ENCODE data around the gene PYGB. TPM values are rescaled to one million over a fixed set of nuclear protein-coding genes. Genes with fewer than 3 reads are reported as not detected.
A peak's percentile ranks its signal among the peaks of the same experiment; 100 is the strongest.
"Not testable (repeated sequence)": the region's sequence is repeated elsewhere in the genome, so short reads cannot be mapped to it uniquely, and the experiment has no call there.

PYGB gene
- total RNA-seq, 1 donor: 203 TPM

DNA sequence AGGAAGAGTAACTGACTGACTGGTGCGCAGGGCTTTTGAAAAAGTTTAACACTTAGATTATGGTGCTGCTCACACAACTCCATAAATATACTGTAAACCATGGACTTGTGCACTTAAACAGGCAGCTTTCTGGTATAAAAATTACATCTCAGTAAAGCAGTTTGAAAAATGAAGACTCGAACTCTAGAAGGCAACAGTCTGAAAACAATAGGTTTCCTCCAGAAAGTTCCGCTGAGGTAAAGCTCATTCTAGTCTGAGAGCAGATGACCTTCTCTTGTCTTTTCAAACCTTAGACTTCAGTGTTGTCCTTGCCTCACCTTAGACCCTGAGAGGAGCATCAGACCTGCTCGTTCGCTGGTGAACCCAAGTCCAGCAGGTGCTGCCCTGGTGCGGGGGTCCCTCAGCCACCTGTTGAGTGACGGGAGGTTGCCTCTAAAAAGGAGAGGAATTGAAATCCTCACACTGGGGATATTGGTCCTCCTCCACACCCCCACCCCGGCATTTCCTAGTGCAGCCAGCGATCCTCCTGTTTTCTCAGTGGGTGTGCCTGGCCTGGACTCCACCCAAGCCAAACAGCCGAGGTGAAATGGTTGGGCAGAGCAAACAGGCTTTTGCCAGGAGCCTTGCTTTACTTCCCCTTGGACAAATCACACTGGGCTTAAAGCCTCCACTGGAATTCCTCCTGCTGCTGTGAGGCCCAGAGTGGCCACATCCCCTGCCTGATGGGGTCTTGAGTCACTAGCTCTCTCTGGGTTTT, 14.7 kb upstream of the PYGB start:
- no peak for TF ChIP-seq CTCF (IDR thresholded peaks at IDR 0.05; ENCODE audit: insufficient read depth, low read length)
- DNase-seq (ENCODE audit: low read depth): peak; percentile 92
- no peak overlapping the region for H3K4me3 ChIP-seq (ENCODE audit: low read depth, low read length)

DNA sequence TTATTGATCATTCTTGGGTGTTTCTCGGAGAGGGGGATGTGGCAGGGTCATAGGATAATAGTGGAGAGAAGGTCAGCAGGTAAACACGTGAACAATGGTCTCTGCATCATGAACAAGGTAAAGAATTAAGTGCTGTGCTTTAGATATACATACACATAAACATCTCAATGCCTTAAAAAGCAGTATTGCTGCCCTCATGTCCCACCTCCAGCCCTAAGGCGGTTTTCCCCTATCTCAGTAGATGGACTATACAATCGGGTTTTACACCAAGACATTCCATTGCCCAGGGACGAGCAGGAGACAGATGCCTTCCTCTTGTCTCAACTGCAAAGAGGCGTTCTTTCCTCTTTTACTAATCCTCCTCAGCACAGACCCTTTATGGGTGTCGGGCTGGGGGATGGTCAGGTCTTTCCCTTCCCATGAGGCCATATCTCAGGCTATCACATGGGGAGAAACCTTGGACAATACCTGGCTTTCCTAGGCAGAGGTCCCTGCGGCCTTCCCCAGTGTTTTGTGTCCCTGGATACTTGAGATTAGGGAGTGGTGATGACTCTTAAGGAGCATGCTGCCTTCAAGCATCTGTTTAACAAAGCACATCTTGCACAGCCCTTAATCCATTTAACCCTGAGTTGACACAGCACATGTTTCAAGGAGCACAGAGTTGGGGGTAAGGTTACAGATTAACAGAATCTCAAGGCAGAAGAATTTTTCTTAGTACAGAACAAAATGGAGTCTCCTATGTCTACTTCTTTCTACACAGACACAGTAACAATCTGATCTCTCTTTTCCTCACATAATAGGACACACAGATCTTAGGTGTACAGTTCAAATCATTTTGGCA, 13.7 kb upstream of the PYGB start:
- not testable (repeated sequence) for DNase-seq (ENCODE audit: low read depth)

DNA sequence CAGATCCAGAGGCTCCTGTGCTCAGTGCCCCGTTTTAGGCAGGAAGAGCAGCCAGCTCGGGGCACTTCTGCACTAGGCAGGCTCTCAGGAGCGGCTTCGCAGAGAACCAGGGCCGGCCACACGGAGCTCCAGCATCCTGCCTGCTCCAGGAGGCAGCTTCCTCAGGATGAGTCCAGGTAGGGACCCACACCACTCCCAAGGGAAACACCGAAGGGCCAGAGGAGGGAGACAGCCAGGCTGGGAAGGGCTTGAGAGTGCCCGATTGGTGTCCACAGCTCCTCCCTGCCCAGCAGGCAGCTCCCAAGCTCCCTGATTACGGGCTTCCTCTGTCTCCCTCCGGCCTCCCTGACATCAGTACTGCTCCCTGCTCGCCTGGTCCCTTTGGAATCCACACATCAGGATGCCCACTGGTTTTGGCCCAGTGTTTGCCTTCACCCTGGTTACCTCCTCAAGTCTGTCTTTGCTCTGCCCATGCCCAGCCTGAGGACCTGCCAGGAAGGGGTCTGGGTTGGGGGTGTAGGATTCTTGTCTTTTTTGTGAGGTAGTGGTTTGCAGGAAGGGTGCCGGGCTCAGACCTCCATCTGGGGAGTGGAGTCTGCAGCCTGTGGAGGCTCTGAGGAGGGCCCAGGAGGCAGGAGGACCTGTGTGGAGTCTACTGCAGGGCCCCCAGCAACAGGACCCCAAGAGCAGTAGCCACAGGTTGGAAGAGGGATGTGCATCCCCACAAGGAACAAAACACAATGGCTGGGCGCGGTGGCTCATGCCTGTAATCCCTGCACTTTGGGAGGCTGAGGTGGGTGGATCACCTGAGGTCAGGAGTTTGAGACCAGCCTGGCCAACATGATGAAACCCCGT, 11.2 kb upstream of the PYGB start:
- DNase-seq (ENCODE audit: low read depth): no peak
- H3K4me3 ChIP-seq (ENCODE audit: low read depth, low read length): no peak overlapping the region
- no peak for TF ChIP-seq CTCF (IDR thresholded peaks at IDR 0.05; ENCODE audit: insufficient read depth, low read length)

More for the DNA sequence above, 13.7 kb upstream of the PYGB start:
- H3K4me3 ChIP-seq (ENCODE audit: low read depth, low read length): not testable (repeated sequence)

GRCh38 chr20:25237610-25238318, 10.1 kb upstream of the PYGB start:
- peak; percentile 100 for DNase-seq (ENCODE audit: low read depth)
- no peak for TF ChIP-seq CTCF (IDR thresholded peaks at IDR 0.05; ENCODE audit: insufficient read depth, low read length)
- H3K4me3 ChIP-seq (ENCODE audit: low read depth, low read length): no peak overlapping the region

GRCh38 chr20:25238319-25239037, 9.4 kb upstream of the PYGB start:
- H3K4me3 ChIP-seq (ENCODE audit: low read depth, low read length): no peak overlapping the region
- TF ChIP-seq CTCF (IDR thresholded peaks at IDR 0.05; ENCODE audit: insufficient read depth, low read length): no peak
- peak; percentile 43 for DNase-seq (ENCODE audit: low read depth)

GRCh38 chr20:25239387-25240370, 8.2 kb upstream of the PYGB start:
- DNase-seq (ENCODE audit: low read depth): no peak
- TF ChIP-seq CTCF (IDR thresholded peaks at IDR 0.05; ENCODE audit: insufficient read depth, low read length): no peak
- H3K4me3 ChIP-seq (ENCODE audit: low read depth, low read length): no peak overlapping the region

GRCh38 chr20:25240851-25241658, 6.8 kb upstream of the PYGB start:
- not testable (repeated sequence) for DNase-seq (ENCODE audit: low read depth); H3K4me3 ChIP-seq (ENCODE audit: low read depth, low read length)

GRCh38 chr20:25241659-25241955, 6.3 kb upstream of the PYGB start:
- DNase-seq (ENCODE audit: low read depth); H3K4me3 ChIP-seq (ENCODE audit: low read depth, low read length): not testable (repeated sequence)
